Activated T-cell treated with anti-CD3 and anti-CD28 coated beads, Interleukin-2, amount 50 U/mL, for 4 hours (primary cell): ENCODE results near the gene NPS. TPM values are rescaled to one million over a fixed set of nuclear protein-coding genes. Genes with fewer than 3 reads are reported as not detected.

Experiments used
- ATAC-seq, 2 donors: fragments of 200-7000 bp; cut with Tn5 transposase; one replicate each; pipeline ENCODE4 v1.10.0; 2021
- DNase-seq: peaks from one replicate; pipeline ENCODE4 v3.0.0-alpha.2; 2020
- H3K27me3 Mint-ChIP-seq: one replicate; pipeline ENCODE4 v1.8.0; 2021; ENCODE audit warnings: low read depth, mixed read lengths
- H3K36me3 Mint-ChIP-seq: one replicate; pipeline ENCODE4 v1.8.0; 2022; ENCODE audit warnings: mixed read lengths; ENCODE audit not compliant: insufficient read depth
- H3K4me1 Mint-ChIP-seq: one replicate; pipeline ENCODE4 v1.8.0; 2021; ENCODE audit warnings: low read depth, mixed read lengths
- H3K4me3 Mint-ChIP-seq: one replicate; pipeline ENCODE4 v1.8.0; 2021; ENCODE audit warnings: mild to moderate bottlenecking, moderate library complexity, mixed read lengths
- H3K9me3 Mint-ChIP-seq: one replicate; pipeline ENCODE4 v1.8.0; 2021; ENCODE audit warnings: mixed read lengths
- total RNA-seq, 3 donors: library from RNA; stranded (reverse); gene quantifications; one replicate each; pipeline ENCODE4 v1.2.1, GENCODE V29; 2021

NPS gene
- total RNA-seq, 3 donors from 2014 or later = not detected

GRCh38 chr10:127571386-127571785 lies 22.3 kb downstream of the NPS start:
- Mint-ChIP-seq H3K27me3 (peaks cover 2% of the 10 kb centered on the region), H3K9me3 (peaks cover 14% of the 10 kb centered on the region), H3K4me1 (no peaks in the 10 kb centered on the region), H3K36me3 (no peaks in the 10 kb centered on the region), H3K4me3 (no peak overlapping the region)
- no peak for ATAC-seq
- no peak for DNase-seq

- Mint-ChIP-seq H3K4me1 (no peaks in the 10 kb centered on the region), H3K9me3 (peaks cover 14% of the 10 kb centered on the region), H3K27me3 (peaks cover 4% of the 10 kb centered on the region), H3K4me3 (no peak overlapping the region), H3K36me3 (no peaks in the 10 kb centered on the region)
- ATAC-seq = no peak
- no peak for DNase-seq
These were observed 26.9 kb downstream of the NPS start for GRCh38 chr10:127576051-127576450.

- no peak for DNase-seq
- H3K4me1 Mint-ChIP-seq = no peaks in the 10 kb centered on the region
- H3K4me3 Mint-ChIP-seq = no peak overlapping the region
- no peak for ATAC-seq
- peaks cover 14% of the 10 kb centered on the region for H3K9me3 Mint-ChIP-seq
- H3K36me3 Mint-ChIP-seq = no peaks in the 10 kb centered on the region
- H3K27me3 Mint-ChIP-seq = peaks cover 2% of the 10 kb centered on the region
These were observed 27.6 kb downstream of the NPS start for GRCh38 chr10:127576740-127577161.

- Mint-ChIP-seq H3K27me3 (peaks cover 2% of the 10 kb centered on the region), H3K4me3 (no peak overlapping the region), H3K4me1 (no peaks in the 10 kb centered on the region), H3K36me3 (no peaks in the 10 kb centered on the region), H3K9me3 (peaks cover 12% of the 10 kb centered on the region)
- ATAC-seq = no peak
- DNase-seq = no peak
These were observed 28.5 kb downstream of the NPS start for GRCh38 chr10:127577376-127578258.

GRCh38 chr10:127578259-127578960 lies 29.3 kb downstream of the NPS start:
- Mint-ChIP-seq H3K4me3 (no peak overlapping the region), H3K9me3 (peaks cover 4% of the 10 kb centered on the region), H3K4me1 (no peaks in the 10 kb centered on the region), H3K27me3 (peaks cover 2% of the 10 kb centered on the region), H3K36me3 (no peaks in the 10 kb centered on the region)
- ATAC-seq = no peak
- no peak for DNase-seq

GRCh38 chr10:127578961-127579305 lies 29.8 kb downstream of the NPS start:
- H3K27me3 Mint-ChIP-seq = peaks cover 2% of the 10 kb centered on the region
- no peak overlapping the region for H3K4me3 Mint-ChIP-seq
- DNase-seq (no peak), ATAC-seq (no peak)
- H3K4me1 Mint-ChIP-seq = no peaks in the 10 kb centered on the region
- H3K36me3 Mint-ChIP-seq = no peaks in the 10 kb centered on the region
- H3K9me3 Mint-ChIP-seq = no peaks in the 10 kb centered on the region

GRCh38 chr10:127579640-127580039 lies 30.5 kb downstream of the NPS start:
- Mint-ChIP-seq H3K9me3 (no peaks in the 10 kb centered on the region), H3K4me3 (no peak overlapping the region), H3K36me3 (no peaks in the 10 kb centered on the region), H3K4me1 (no peaks in the 10 kb centered on the region), H3K27me3 (peaks cover 2% of the 10 kb centered on the region)
- DNase-seq (no peak), ATAC-seq (no peak)

- peaks cover 2% of the 10 kb centered on the region for H3K27me3 Mint-ChIP-seq
- no peaks in the 10 kb centered on the region for H3K9me3 Mint-ChIP-seq
- H3K4me3 Mint-ChIP-seq = no peak overlapping the region
- ATAC-seq (no peak), DNase-seq (no peak)
- no peaks in the 10 kb centered on the region for H3K36me3 Mint-ChIP-seq
- no peaks in the 10 kb centered on the region for H3K4me1 Mint-ChIP-seq
These were observed 31.7 kb downstream of the NPS start for GRCh38 chr10:127580822-127581221.

- no peak for ATAC-seq
- peaks cover 4% of the 10 kb centered on the region for H3K9me3 Mint-ChIP-seq
- H3K27me3 Mint-ChIP-seq = peaks cover 6% of the 10 kb centered on the region
- H3K4me3 Mint-ChIP-seq = no peak overlapping the region
- no peaks in the 10 kb centered on the region for H3K36me3 Mint-ChIP-seq
- H3K4me1 Mint-ChIP-seq = no peaks in the 10 kb centered on the region
- DNase-seq = no peak
These were observed 36.5 kb downstream of the NPS start for GRCh38 chr10:127585519-127586023.

GRCh38 chr10:127587668-127588365 lies 38.7 kb downstream of the NPS start:
- Mint-ChIP-seq H3K27me3 (peaks cover 6% of the 10 kb centered on the region), H3K4me3 (no peak overlapping the region)
- ATAC-seq = no peak

GRCh38 chr10:127592586-127592985 lies 43.5 kb downstream of the NPS start:
- no peak for DNase-seq
- Mint-ChIP-seq H3K4me1 (no peaks in the 10 kb centered on the region), H3K27me3 (peaks cover 8% of the 10 kb centered on the region), H3K4me3 (no peak overlapping the region), H3K9me3 (no peaks in the 10 kb centered on the region), H3K36me3 (no peaks in the 10 kb centered on the region)
- ATAC-seq = no peak

More at GRCh38 chr10:127587668-127588365, 38.7 kb downstream of the NPS start:
- DNase-seq = no peak
- Mint-ChIP-seq H3K4me1 (no peaks in the 10 kb centered on the region), H3K9me3 (peaks cover 4% of the 10 kb centered on the region), H3K36me3 (no peaks in the 10 kb centered on the region)

- H3K36me3 Mint-ChIP-seq = no peaks in the 10 kb centered on the region
- ATAC-seq (no peak), DNase-seq (no peak)
- no peak overlapping the region for H3K4me3 Mint-ChIP-seq
- H3K27me3 Mint-ChIP-seq = peaks cover under 1% of the 10 kb centered on the region
- no peaks in the 10 kb centered on the region for H3K4me1 Mint-ChIP-seq
- H3K9me3 Mint-ChIP-seq = no peaks in the 10 kb centered on the region
These were observed 51.4 kb downstream of the NPS start for GRCh38 chr10:127600479-127600878.
